Measurements from ENCODE around the gene OBSCN.

DNA sequence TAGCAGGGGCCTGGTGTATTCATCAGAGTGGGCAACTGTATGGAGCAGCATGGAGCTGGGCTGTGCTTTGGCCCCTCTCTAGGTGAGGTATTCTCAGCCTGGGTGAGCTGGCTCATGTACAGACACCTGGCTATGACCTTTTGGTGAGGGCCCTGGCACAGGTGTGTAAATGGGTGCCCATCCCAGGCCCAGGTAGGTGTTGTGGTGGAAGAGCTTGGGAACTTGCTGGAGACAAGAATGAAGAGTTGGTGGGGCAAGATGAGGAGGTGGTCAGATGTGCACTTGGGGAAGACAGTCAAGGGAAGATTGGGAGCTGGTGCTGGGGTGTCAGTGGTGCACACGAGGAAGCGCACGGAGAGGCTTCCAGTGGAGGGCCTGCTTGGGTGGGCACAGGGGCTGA, 103.2 kb downstream of the OBSCN start:
- TF ChIP-seq POLR2A (IDR thresholded peaks at IDR 0.05; ENCODE audit: low read depth, low read length) = no peak
- TF ChIP-seq, protein P1, sequence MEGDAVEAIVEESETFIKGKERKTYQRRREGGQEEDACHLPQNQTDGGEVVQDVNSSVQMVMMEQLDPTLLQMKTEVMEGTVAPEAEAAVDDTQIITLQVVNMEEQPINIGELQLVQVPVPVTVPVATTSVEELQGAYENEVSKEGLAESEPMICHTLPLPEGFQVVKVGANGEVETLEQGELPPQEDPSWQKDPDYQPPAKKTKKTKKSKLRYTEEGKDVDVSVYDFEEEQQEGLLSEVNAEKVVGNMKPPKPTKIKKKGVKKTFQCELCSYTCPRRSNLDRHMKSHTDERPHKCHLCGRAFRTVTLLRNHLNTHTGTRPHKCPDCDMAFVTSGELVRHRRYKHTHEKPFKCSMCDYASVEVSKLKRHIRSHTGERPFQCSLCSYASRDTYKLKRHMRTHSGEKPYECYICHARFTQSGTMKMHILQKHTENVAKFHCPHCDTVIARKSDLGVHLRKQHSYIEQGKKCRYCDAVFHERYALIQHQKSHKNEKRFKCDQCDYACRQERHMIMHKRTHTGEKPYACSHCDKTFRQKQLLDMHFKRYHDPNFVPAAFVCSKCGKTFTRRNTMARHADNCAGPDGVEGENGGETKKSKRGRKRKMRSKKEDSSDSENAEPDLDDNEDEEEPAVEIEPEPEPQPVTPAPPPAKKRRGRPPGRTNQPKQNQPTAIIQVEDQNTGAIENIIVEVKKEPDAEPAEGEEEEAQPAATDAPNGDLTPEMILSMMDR (IDR thresholded peaks at IDR 0.05; ENCODE audit: extremely low read depth in 1 of 2, insufficient read depth in 1 of 2, low read depth in 1 of 2, low read length in 2 of 2) = no peak
- no peak for TF ChIP-seq EZH2 (IDR thresholded peaks at IDR 0.05; ENCODE audit: borderline replicate concordance, low read depth, low read length, severe bottlenecking)
- no peak for TF ChIP-seq JUN (IDR thresholded peaks at IDR 0.05; ENCODE audit: borderline replicate concordance, insufficient read depth, insufficient read length, low read depth)
- TF ChIP-seq POLR2AphosphoS5 (IDR thresholded peaks at IDR 0.05; ENCODE audit: insufficient read depth, low read depth, low read length) = no peak
- no peak for TF ChIP-seq FOS (IDR thresholded peaks at IDR 0.05; ENCODE audit: borderline replicate concordance, insufficient read depth, low read length)
- TF ChIP-seq, protein P2, sequence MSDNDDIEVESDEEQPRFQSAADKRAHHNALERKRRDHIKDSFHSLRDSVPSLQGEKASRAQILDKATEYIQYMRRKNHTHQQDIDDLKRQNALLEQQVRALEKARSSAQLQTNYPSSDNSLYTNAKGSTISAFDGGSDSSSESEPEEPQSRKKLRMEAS (IDR thresholded peaks at IDR 0.05; ENCODE audit: insufficient read depth, insufficient read length) = no peak
- no peak for TF ChIP-seq MYC (IDR thresholded peaks at IDR 0.05; ENCODE audit: low read depth, low read length)
- no peak for TF ChIP-seq GATA2 (IDR thresholded peaks at IDR 0.05; ENCODE audit: insufficient read depth, insufficient read length, low read depth, low read length)
